Keratinocyte (primary cell): ENCODE data around the gene GAREM1. TPM values are rescaled to one million over a fixed set of nuclear protein-coding genes. Genes with fewer than 3 reads are reported as not detected.

Experiments used
- DNase-seq: peaks from one replicate; pipeline ENCODE4 v3.0.0-alpha.2; 2011; ENCODE audit warnings: low read depth, missing footprints, low spot score
- FAIRE-seq: peaks from 2 replicates; lab custom pipeline; 2011; peaks lifted over from hg19 to GRCh38; lab: Jason Lieb, UNC
- H2AFZ ChIP-seq: 2 replicates; pipeline ENCODE4 v1.6.0; 2012; ENCODE audit warnings: low read length, control low read depth, inconsistent platforms; ENCODE audit not compliant: control insufficient read depth
- H3K27ac ChIP-seq: 2 replicates; pipeline ENCODE4 v1.5.1; 2011; ENCODE audit warnings: low read length; ENCODE audit not compliant: control insufficient read depth, insufficient read depth
- H3K27me3 ChIP-seq: 3 replicates; pipeline ENCODE4 v1.6.0; 2011; ENCODE audit warnings: low read length; ENCODE audit not compliant: control insufficient read depth, insufficient read depth; ENCODE audit errors: extremely low read depth
- H3K36me3 ChIP-seq, 2 experiments: 2 replicates in 1 of 2; 3 replicates in 1 of 2; pipeline ENCODE4 v1.5.1; 2011; ENCODE audit warnings: low read length in 2 of 2, mild to moderate bottlenecking in 1 of 2; ENCODE audit not compliant: control insufficient read depth in 2 of 2, insufficient read depth in 2 of 2; ENCODE audit errors: extremely low read depth in 1 of 2
- H3K4me1 ChIP-seq: 3 replicates; pipeline ENCODE4 v1.5.1; 2011; ENCODE audit warnings: low read length; ENCODE audit not compliant: control insufficient read depth, insufficient read depth; ENCODE audit errors: extremely low read depth
- H3K4me2 ChIP-seq: 3 replicates; pipeline ENCODE4 v1.6.0; 2011; ENCODE audit warnings: low read depth, low read length; ENCODE audit not compliant: control insufficient read depth, insufficient read depth; ENCODE audit errors: extremely low read depth
- H3K4me3 ChIP-seq, 3 experiments: fragments of 200-600 bp in 1 of 3; sonication (generic) in 1 of 3; 2 replicates in 2 of 3; 3 replicates in 1 of 3; pipeline ENCODE4 v1.5.1; 2011 to 2016; ENCODE audit warnings: low read length in 3 of 3, mild to moderate bottlenecking in 3 of 3, control low read depth in 2 of 3, inconsistent platforms in 1 of 3, low read depth in 1 of 3, mixed read lengths in 1 of 3, mixed run types in 1 of 3, moderate library complexity in 1 of 3; ENCODE audit not compliant: control insufficient read depth in 2 of 3, insufficient read depth in 2 of 3; ENCODE audit errors: extremely low read depth in 1 of 3
- H3K79me2 ChIP-seq: 2 replicates; pipeline ENCODE4 v1.6.0; 2012; ENCODE audit warnings: low read length; ENCODE audit not compliant: control insufficient read depth, insufficient read depth
- H3K9ac ChIP-seq: 3 replicates; pipeline ENCODE4 v1.6.0; 2011; ENCODE audit warnings: low read length; ENCODE audit not compliant: control insufficient read depth, insufficient read depth; ENCODE audit errors: extremely low read depth
- H3K9me1 ChIP-seq: 3 replicates; pipeline ENCODE4 v1.6.0; 2011; ENCODE audit warnings: low read length; ENCODE audit not compliant: control insufficient read depth, insufficient read depth; ENCODE audit errors: extremely low read depth
- H3K9me3 ChIP-seq: 2 replicates; pipeline ENCODE4 v1.5.1; 2012; ENCODE audit warnings: low read depth, low read length; ENCODE audit not compliant: control insufficient read depth
- H4K20me1 ChIP-seq: 3 replicates; pipeline ENCODE4 v1.6.0; 2011; ENCODE audit warnings: low read length; ENCODE audit not compliant: control insufficient read depth, insufficient read depth; ENCODE audit errors: extremely low read depth
- EZH2 ChIP-seq: IDR thresholded peaks from one replicate; pipeline ENCODE4 v1.6.1; 2012; ENCODE audit warnings: inconsistent platforms, mild to moderate bottlenecking, low read length, moderate library complexity
- dilution Hi-C: fragments of 300-500 bp; cut with MboI; formaldehyde crosslinking; loops from one replicate; pipeline ENCODE4 v1.7.0; 2020; ENCODE audit warnings: low sequenced_read_pairs; ENCODE audit not compliant: extremely low pct_ligation_motif_present
- polyA plus RNA-seq, 5 experiments: library from polyadenylated mRNA; depleted of rRNA in 3 of 5; stranded (reverse) in 3 of 5; stranded (forward) in 1 of 5; unstranded in 1 of 5; fragments of >200 nt; gene quantifications; 1 replicate in 1 of 5; 2 replicates in 3 of 5; 3 replicates in 1 of 5; pipeline versions ENCODE4 v1.2.1 to v1.2.3, GENCODE V29; 2011 to 2012; ENCODE audit warnings: missing spikeins in 2 of 5, low read depth in 1 of 5, low replicate concordance in 1 of 5
- TF ChIP-seq, protein P1 (sequence below), 3 experiments: IDR thresholded peaks in 1 of 3; conservative IDR thresholded peaks in 1 of 3; optimal IDR thresholded peaks in 1 of 3; 2 replicates in 2 of 3; 3 replicates in 1 of 3; pipeline versions ENCODE3 to v1.5.1; 2011; ENCODE audit warnings: low read length in 3 of 3, mild to moderate bottlenecking in 3 of 3, moderate library complexity in 2 of 3, control low read depth in 1 of 3, inconsistent platforms in 1 of 3; ENCODE audit not compliant: insufficient read depth in 2 of 3; ENCODE audit errors: extremely low read depth in 1 of 3

The GAREM1 gene
- polyA plus RNA-seq, 1 donor (not counting 4 experiments of a cell fraction or from before 2014, with no cell fraction given), result 3.8 TPM

GRCh38 chr18:32252141-32252860, 218.4 kb downstream of the GAREM1 start:
- Histone ChIP-seq H3K79me2 (no peaks in the 10 kb centered on the region), H3K4me1 (no peaks in the 10 kb centered on the region), H3K4me2 (no peak overlapping the region), H4K20me1 (no peaks in the 10 kb centered on the region), H3K36me3 (no peaks in the 10 kb centered on the region), H3K9me1 (no peaks in the 10 kb centered on the region), H3K27ac (no peak overlapping the region), H3K4me3 (no peak overlapping the region), H3K9ac (no peak overlapping the region), H2AFZ (no peak overlapping the region), H3K9me3 (no peaks in the 10 kb centered on the region), H3K27me3 (no peaks in the 10 kb centered on the region)
- dilution Hi-C loops, result no loop called here
- FAIRE-seq (no peak), DNase-seq (no peak)
- no peak for TF ChIP-seq EZH2
- TF ChIP-seq, protein P1, sequence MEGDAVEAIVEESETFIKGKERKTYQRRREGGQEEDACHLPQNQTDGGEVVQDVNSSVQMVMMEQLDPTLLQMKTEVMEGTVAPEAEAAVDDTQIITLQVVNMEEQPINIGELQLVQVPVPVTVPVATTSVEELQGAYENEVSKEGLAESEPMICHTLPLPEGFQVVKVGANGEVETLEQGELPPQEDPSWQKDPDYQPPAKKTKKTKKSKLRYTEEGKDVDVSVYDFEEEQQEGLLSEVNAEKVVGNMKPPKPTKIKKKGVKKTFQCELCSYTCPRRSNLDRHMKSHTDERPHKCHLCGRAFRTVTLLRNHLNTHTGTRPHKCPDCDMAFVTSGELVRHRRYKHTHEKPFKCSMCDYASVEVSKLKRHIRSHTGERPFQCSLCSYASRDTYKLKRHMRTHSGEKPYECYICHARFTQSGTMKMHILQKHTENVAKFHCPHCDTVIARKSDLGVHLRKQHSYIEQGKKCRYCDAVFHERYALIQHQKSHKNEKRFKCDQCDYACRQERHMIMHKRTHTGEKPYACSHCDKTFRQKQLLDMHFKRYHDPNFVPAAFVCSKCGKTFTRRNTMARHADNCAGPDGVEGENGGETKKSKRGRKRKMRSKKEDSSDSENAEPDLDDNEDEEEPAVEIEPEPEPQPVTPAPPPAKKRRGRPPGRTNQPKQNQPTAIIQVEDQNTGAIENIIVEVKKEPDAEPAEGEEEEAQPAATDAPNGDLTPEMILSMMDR (optimal IDR thresholded peaks at IDR 0.05 in 1 of 3, IDR thresholded peaks at IDR 0.05 in 1 of 3, conservative IDR thresholded peaks at IDR 0.05 in 1 of 3; ENCODE audit: extremely low read depth in 1 of 3, insufficient read depth in 2 of 3, low read length in 3 of 3), result no peak

DNA sequence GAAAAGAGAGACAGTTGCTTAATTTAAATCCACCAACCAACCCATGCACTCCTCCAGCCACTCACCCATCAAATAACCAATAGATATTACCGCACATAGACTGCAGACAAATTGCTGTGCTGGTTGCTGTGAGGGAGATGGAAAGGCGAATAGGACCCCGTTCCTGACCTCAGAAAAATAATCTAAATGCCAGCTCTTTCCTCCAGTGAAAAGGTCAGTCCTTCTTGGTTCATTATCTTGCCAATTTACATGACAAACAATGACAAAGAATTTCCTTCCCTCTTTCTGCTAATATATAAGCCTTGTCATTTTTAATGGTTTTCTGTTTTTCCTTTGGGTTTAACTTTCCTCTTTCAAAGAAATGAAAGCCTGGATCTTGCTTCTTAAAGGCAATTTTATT, 219.2 kb downstream of the GAREM1 start:
- no peaks in the 10 kb centered on the region for H4K20me1 ChIP-seq
- H3K27me3 ChIP-seq, result no peaks in the 10 kb centered on the region
- no peaks in the 10 kb centered on the region for H3K36me3 ChIP-seq
- FAIRE-seq (no peak), DNase-seq (no peak)
- H3K79me2 ChIP-seq, result no peaks in the 10 kb centered on the region
- H3K4me3 ChIP-seq, result no peak overlapping the region
- no peaks in the 10 kb centered on the region for H3K4me1 ChIP-seq
- no peak overlapping the region for H3K4me2 ChIP-seq
- TF ChIP-seq, protein P1 (optimal IDR thresholded peaks at IDR 0.05 in 1 of 3, IDR thresholded peaks at IDR 0.05 in 1 of 3, conservative IDR thresholded peaks at IDR 0.05 in 1 of 3; ENCODE audit: extremely low read depth in 1 of 3, insufficient read depth in 2 of 3, low read length in 3 of 3), result no peak
- TF ChIP-seq EZH2, result no peak
- dilution Hi-C loops, result no loop called here
- H2AFZ ChIP-seq, result no peak overlapping the region
- H3K9me3 ChIP-seq, result no peaks in the 10 kb centered on the region
- H3K9ac ChIP-seq, result no peak overlapping the region
- no peaks in the 10 kb centered on the region for H3K9me1 ChIP-seq
- H3K27ac ChIP-seq, result no peak overlapping the region
